ENCODE measurements around the gene MBTD1. TPM values are rescaled to one million over a fixed set of nuclear protein-coding genes. Genes with fewer than 3 reads are reported as not detected.
A peak's percentile ranks its signal among the peaks of the same experiment; 100 is the strongest.
"Not testable (repeated sequence)": the region's sequence is repeated elsewhere in the genome, so short reads cannot be mapped to it uniquely, and the experiment has no call there.

MBTD1 gene
- total RNA-seq, 1 experiment from 2014 or later, result 5.1 TPM

GRCh38 chr17:51189162-51189561 is 70.7 kb downstream of the MBTD1 start:
- no peak for DNase-seq (ENCODE audit: low spot score)

GRCh38 chr17:51188271-51188833 is 71.5 kb downstream of the MBTD1 start:
- no peak for DNase-seq (ENCODE audit: low spot score)

GRCh38 chr17:51185763-51186332 is 74.0 kb downstream of the MBTD1 start:
- no peak for DNase-seq (ENCODE audit: low spot score)

- DNase-seq (ENCODE audit: low spot score), result no peak
Measured at GRCh38 chr17:51184124-51184523, 75.7 kb downstream of the MBTD1 start.

- no peak for DNase-seq (ENCODE audit: low spot score)
Measured at GRCh38 chr17:51180486-51180885, 79.4 kb downstream of the MBTD1 start.

GRCh38 chr17:51172030-51172429 is 87.8 kb downstream of the MBTD1 start:
- DNase-seq (ENCODE audit: low spot score), result not testable (repeated sequence)

- no peak for DNase-seq (ENCODE audit: low spot score)
Measured at GRCh38 chr17:51170736-51171135, 89.1 kb downstream of the MBTD1 start.

GRCh38 chr17:51169340-51169739 is 90.5 kb downstream of the MBTD1 start:
- DNase-seq (ENCODE audit: low spot score), result no peak

- DNase-seq (ENCODE audit: low spot score), result peak; percentile 33
Measured at GRCh38 chr17:51166987-51167931, 92.6 kb downstream of the MBTD1 start.

GRCh38 chr17:51166198-51166986 is 93.5 kb downstream of the MBTD1 start, which contains the start of gene NME2:
NME2 (plus strand) TSS chr17:51166411; CDS start chr17:51166831, 420 bp downstream.
- DNase-seq (ENCODE audit: low spot score), result peak; percentile 85

GRCh38 chr17:51165680-51166197 is 94.1 kb downstream of the MBTD1 start:
- DNase-seq (ENCODE audit: low spot score), result no peak

- DNase-seq (ENCODE audit: low spot score), result no peak
Measured at GRCh38 chr17:51164911-51165679, 94.8 kb downstream of the MBTD1 start.

GRCh38 chr17:51161541-51161940 is 98.3 kb downstream of the MBTD1 start:
- no peak for DNase-seq (ENCODE audit: low spot score)

GRCh38 chr17:51159604-51160003 is 100.2 kb downstream of the MBTD1 start:
- DNase-seq (ENCODE audit: low spot score), result no peak

GRCh38 chr17:51155416-51155815 is 104.4 kb downstream of the MBTD1 start:
- no peak for DNase-seq (ENCODE audit: low spot score)

- DNase-seq (ENCODE audit: low spot score), result no peak
Measured at GRCh38 chr17:51154176-51154575, 105.7 kb downstream of the MBTD1 start.

- peak; percentile 99 for DNase-seq (ENCODE audit: low spot score)
Measured at GRCh38 chr17:51153210-51154072, 106.4 kb downstream of the MBTD1 start, which contains the start of gene NME1. NME1 (plus strand) TSS chr17:51153559; CDS start chr17:51155655, 2,096 bp downstream.

GRCh38 chr17:51152766-51153209 is 107.1 kb downstream of the MBTD1 start:
- no peak for DNase-seq (ENCODE audit: low spot score)

GRCh38 chr17:51150932-51151331 is 108.9 kb downstream of the MBTD1 start:
- no peak for DNase-seq (ENCODE audit: low spot score)

GRCh38 chr17:51149163-51149562 is 110.7 kb downstream of the MBTD1 start:
- DNase-seq (ENCODE audit: low spot score), result no peak
